Stomach (tissue), 9 donors: ENCODE results near the gene CTIF. TPM values are rescaled to one million over a fixed set of nuclear protein-coding genes. Genes with fewer than 3 reads are reported as not detected.

Experiments
- DNase-seq, 2 donors: peaks; one replicate each; pipeline versions ENCODE4 v3.0.0 to v3.0.0-alpha.2; 2013 to 2019
- H3K27ac ChIP-seq, 5 donors: fragments of 200-600 bp in 4 of 5; sonication (generic) in 4 of 5; one replicate each; pipeline ENCODE4 v1.5.1; 2013 to 2019; ENCODE audit warnings: mild to moderate bottlenecking in 1 of 5, moderate library complexity in 1 of 5
- H3K27me3 ChIP-seq, 3 donors: fragments of 200-600 bp; sonication (generic); one replicate each; pipeline ENCODE4 v1.5.1; 2017 to 2019; ENCODE audit warnings: mixed run types in 1 of 3
- H3K36me3 ChIP-seq, 4 donors: fragments of 200-600 bp; sonication (generic); 1 replicate in 3 of 4; 2 replicates in 1 of 4; pipeline ENCODE4 v1.5.1; 2016 to 2019
- H3K4me1 ChIP-seq, 4 donors: fragments of 200-600 bp; sonication (generic); one replicate each; pipeline ENCODE4 v1.5.1; 2016 to 2019
- H3K4me3 ChIP-seq, 4 donors: fragments of 200-600 bp; sonication (generic) in 3 of 4; one replicate each; pipeline ENCODE4 v1.5.1; 2016 to 2019; ENCODE audit warnings: mild to moderate bottlenecking in 1 of 4
- H3K9me3 ChIP-seq, 4 donors: fragments of 200-600 bp; sonication (generic); one replicate each; pipeline ENCODE4 v1.5.1; 2016 to 2019
- CTCF ChIP-seq, 7 experiments: fragments of 450-650 bp in 4 of 7; fragments of 200-600 bp in 3 of 7; sonication (generic) in 3 of 7; IDR thresholded peaks; one replicate each; pipeline ENCODE4 v1.5.1; 2016 to 2019; ENCODE audit warnings: antibody characterized with exemption in 7 of 7, control low read depth in 2 of 7, mild to moderate bottlenecking in 1 of 7
- EP300 ChIP-seq: sonication (generic); formaldehyde crosslinking; IDR thresholded peaks from one replicate; pipeline ENCODE4 v1.6.1; 2017; ENCODE audit warnings: antibody characterized with exemption
- POLR2A ChIP-seq, 4 donors: fragments of 450-650 bp; IDR thresholded peaks; one replicate each; pipeline ENCODE4 v1.6.1; 2016; ENCODE audit warnings: antibody characterized with exemption in 4 of 4, control low read depth in 2 of 4, mild to moderate bottlenecking in 1 of 4, moderate library complexity in 1 of 4
- POLR2AphosphoS5 ChIP-seq, 3 donors: sonication (generic); formaldehyde crosslinking; IDR thresholded peaks; one replicate each; pipeline ENCODE4 v1.6.1; 2016; ENCODE audit warnings: antibody characterized with exemption in 3 of 3
- WGBS, 5 donors: extraction: QIAGEN DNeasy Blood & Tissue Kit in 3 of 5; methylation state at CpG; one replicate each; pipeline versions ENCODE4 v1.1.5 to v1.1.7; 2013 to 2018; 5-methylcytosine and 5-hydroxymethylcytosine counted together
- intact Hi-C: fragments of 100-400 bp; cut with DNase I; formaldehyde crosslinking; loops from one replicate; pipeline ENCODE4 v1.15.1; 2023; ENCODE audit warnings: low total_unique reads
- polyA plus RNA-seq, 3 donors: library from polyadenylated mRNA; stranded (reverse); fragments of 200-250 nt; gene quantifications; one replicate each; pipeline ENCODE4 v1.2.3, GENCODE V29; 2013
- total RNA-seq, 5 donors: library from RNA; depleted of rRNA; stranded (reverse); fragments of >200 nt; gene quantifications; one replicate each; pipeline versions ENCODE4 v1.1.0 to v1.2.3, GENCODE V29; 2014 to 2016
- donor health status: healthy with polysubstance abuse.
- donor health status: Bipolar disorder and iron deficiency.
- donor health status: healthy.

The CTIF gene
- total and polyA plus RNA-seq, 8 donors: 16.3 to 105 (median 30.3) TPM

GRCh38 chr18:48634975-48635374, 96.1 kb downstream of the CTIF start:
- no peak for TF ChIP-seq POLR2AphosphoS5 (IDR thresholded peaks at IDR 0.05)
- TF ChIP-seq POLR2A (IDR thresholded peaks at IDR 0.05): no peak
- no peak for TF ChIP-seq CTCF (IDR thresholded peaks at IDR 0.05)
- TF ChIP-seq EP300: no peak
- Histone ChIP-seq H3K27me3 (no peaks in the 10 kb centered on the region), H3K9me3 (no peaks in the 10 kb centered on the region), H3K4me3 (no peak overlapping the region), H3K36me3 (peaks cover 0 to 32% (median 22%) of the 10 kb centered on the region in 4 donors), H3K27ac (no peak overlapping the region), H3K4me1 (peaks cover 0 to under 1% (median 0%) of the 10 kb centered on the region in 4 donors)
- intact Hi-C loops: no loop called here
- no peak for DNase-seq
- WGBS, 5 donors: 88 to 100% (median 90%) methylated on average over 1 of the region's 1 CpG

GRCh38 chr18:48635806-48636205, 97.0 kb downstream of the CTIF start:
- no peaks in the 10 kb centered on the region for H3K9me3 ChIP-seq
- H3K4me3 ChIP-seq: no peak overlapping the region
- no peak for TF ChIP-seq CTCF (IDR thresholded peaks at IDR 0.05)
- TF ChIP-seq POLR2A (IDR thresholded peaks at IDR 0.05): no peak
- no peak for TF ChIP-seq EP300
- no peak for TF ChIP-seq POLR2AphosphoS5 (IDR thresholded peaks at IDR 0.05)
- H3K4me1 ChIP-seq: no peaks in the 10 kb centered on the region
- no peak overlapping the region for H3K27ac ChIP-seq
- 83 to 95% (median 89%) methylated on average over 2 of the region's 2 CpGs for WGBS, 5 donors
- no peak for DNase-seq
- H3K27me3 ChIP-seq: no peaks in the 10 kb centered on the region
- intact Hi-C loops: no loop called here
- H3K36me3 ChIP-seq: peaks cover 0 to 32% (median 22%) of the 10 kb centered on the region in 4 donors

- Histone ChIP-seq H3K36me3 (peaks cover 0 to 32% (median 22%) of the 10 kb centered on the region in 4 donors), H3K27me3 (no peaks in the 10 kb centered on the region), H3K4me1 (no peaks in the 10 kb centered on the region), H3K27ac (no peak overlapping the region), H3K4me3 (no peak overlapping the region), H3K9me3 (no peaks in the 10 kb centered on the region)
- intact Hi-C loops: no loop called here
- 93 to 98% (median 94%) methylated on average over 7 to 9 of the region's 9 CpGs for WGBS, 5 donors
- TF ChIP-seq POLR2AphosphoS5 (IDR thresholded peaks at IDR 0.05): no peak
- no peak for TF ChIP-seq CTCF (IDR thresholded peaks at IDR 0.05)
- no peak for TF ChIP-seq EP300
- TF ChIP-seq POLR2A (IDR thresholded peaks at IDR 0.05): no peak
- no peak for DNase-seq
Observed at GRCh38 chr18:48636436-48636835, 97.6 kb downstream of the CTIF start.

- intact Hi-C loops: no loop called here
- Histone ChIP-seq H3K4me1 (no peaks in the 10 kb centered on the region), H3K4me3 (no peak overlapping the region), H3K27me3 (no peaks in the 10 kb centered on the region), H3K27ac (no peak overlapping the region), H3K36me3 (peaks cover 0 to 27% (median 19%) of the 10 kb centered on the region in 4 donors), H3K9me3 (no peaks in the 10 kb centered on the region)
- TF ChIP-seq EP300 (no peak), POLR2A (IDR thresholded peaks at IDR 0.05) (no peak), POLR2AphosphoS5 (IDR thresholded peaks at IDR 0.05) (no peak), CTCF (IDR thresholded peaks at IDR 0.05) (no peak)
- DNase-seq: no peak
- WGBS, 5 donors: 88 to 93% (median 91%) methylated on average over 18 to 20 of the region's 20 CpGs
Observed at GRCh38 chr18:48637081-48637990, 98.5 kb downstream of the CTIF start.
